HAP-1 (cell line): ENCODE data around the gene ATP6V0D1.

ENCODE experiments used
- DNase-seq, 2 experiments: peaks; one replicate each; pipeline ENCODE4 v3.0.0-alpha.2; 2016 to 2020; ENCODE audit warnings: low spot score in 2 of 2
- H3K27me3 ChIP-seq: fragments of 250-450 bp; sonication (Bioruptor Pico); 2 replicates; pipeline ENCODE4 v1.5.1; 2020; ENCODE audit warnings: low read depth, mild to moderate bottlenecking, moderate library complexity
- H3K36me3 ChIP-seq: fragments of 250-450 bp; sonication (Bioruptor Pico); replicated peaks from 2 replicates; pipeline ENCODE4 v1.5.1; 2020; ENCODE audit warnings: mild to moderate bottlenecking
- H3K4me1 ChIP-seq: fragments of 250-450 bp; sonication (Bioruptor Pico); 2 replicates; pipeline ENCODE4 v1.5.1; 2020; ENCODE audit warnings: mild to moderate bottlenecking
- H3K4me3 ChIP-seq: fragments of 250-450 bp; sonication (Bioruptor Pico); 2 replicates; pipeline ENCODE4 v1.5.1; 2020; ENCODE audit warnings: mild to moderate bottlenecking, moderate library complexity
- H3K9me3 ChIP-seq: fragments of 250-450 bp; sonication (Bioruptor Pico); 2 replicates; pipeline ENCODE4 v1.5.1; 2020; ENCODE audit warnings: mild to moderate bottlenecking, moderate library complexity
- in situ Hi-C: fragments of 300-500 bp; cut with MboI; formaldehyde crosslinking; loops from 3 replicates; pipeline ENCODE4 v1.14.3; 2020; ENCODE audit warnings: low sequenced_read_pairs, inconsistent platforms, mixed read lengths

The ATP6V0D1 gene

GRCh38 chr16:67483731-67484525 is 3.0 kb upstream of the ATP6V0D1 start:
- Histone ChIP-seq H3K36me3 (no peaks in the 10 kb centered on the region), H3K4me1 (peaks cover 13% of the 10 kb centered on the region), H3K9me3 (no peaks in the 10 kb centered on the region), H3K4me3 (no peak overlapping the region), H3K27me3 (no peaks in the 10 kb centered on the region)
- DNase-seq = no peak
- in situ Hi-C loops = no loop called here

GRCh38 chr16:67483150-67483549 is 2.2 kb upstream of the ATP6V0D1 start, which contains the start of gene AGRP:
TSS of gene AGRP (minus strand) at chr16:67483547. CDS start at chr16:67483398, 149 bp downstream.
- in situ Hi-C loops = no loop called here

GRCh38 chr16:67482233-67482924 is 1.4 kb upstream of the ATP6V0D1 start:
- no peak for DNase-seq
- peak overlapping the region; percentile 96 for H3K4me3 ChIP-seq
- no peaks in the 10 kb centered on the region for H3K27me3 ChIP-seq
- H3K4me1 ChIP-seq = peaks cover 13% of the 10 kb centered on the region
- no peaks in the 10 kb centered on the region for H3K36me3 ChIP-seq
- H3K9me3 ChIP-seq = no peaks in the 10 kb centered on the region
- in situ Hi-C loops = no loop called here

More at GRCh38 chr16:67483150-67483549, 2.2 kb upstream of the ATP6V0D1 start, which contains the start of gene AGRP:
- H3K9me3 ChIP-seq = no peaks in the 10 kb centered on the region
- peaks cover 13% of the 10 kb centered on the region for H3K4me1 ChIP-seq
- H3K27me3 ChIP-seq = no peaks in the 10 kb centered on the region
- no peak for DNase-seq
- H3K36me3 ChIP-seq = no peaks in the 10 kb centered on the region
- no peak within 1 kb of the TSS for H3K4me3 ChIP-seq

GRCh38 chr16:67481561-67482232 is 740 bp upstream of the ATP6V0D1 start:
- no peaks in the 10 kb centered on the region for H3K9me3 ChIP-seq
- peak overlapping the region; percentile 96 for H3K4me3 ChIP-seq
- peak; percentile 37 to 73 for DNase-seq
- in situ Hi-C loops = no loop called here
- H3K27me3 ChIP-seq = no peaks in the 10 kb centered on the region
- peaks cover 13% of the 10 kb centered on the region for H3K4me1 ChIP-seq
- H3K36me3 ChIP-seq = no peaks in the 10 kb centered on the region

GRCh38 chr16:67477960-67478554 is 2.9 kb downstream of the ATP6V0D1 start:
- H3K27me3 ChIP-seq = no peaks in the 10 kb centered on the region
- H3K4me3 ChIP-seq = no peak overlapping the region
- no peaks in the 10 kb centered on the region for H3K36me3 ChIP-seq
- no peak for DNase-seq
- H3K4me1 ChIP-seq = peaks cover 13% of the 10 kb centered on the region
- H3K9me3 ChIP-seq = no peaks in the 10 kb centered on the region
- in situ Hi-C loops = no loop called here

GRCh38 chr16:67474551-67475455 is 6.2 kb downstream of the ATP6V0D1 start:
- Histone ChIP-seq H3K27me3 (no peaks in the 10 kb centered on the region), H3K36me3 (no peaks in the 10 kb centered on the region), H3K4me1 (peaks cover 4% of the 10 kb centered on the region), H3K9me3 (no peaks in the 10 kb centered on the region), H3K4me3 (no peak overlapping the region)
- in situ Hi-C loops = no loop called here
- DNase-seq = no peak

GRCh38 chr16:67471758-67472384 is 9.1 kb downstream of the ATP6V0D1 start:
- in situ Hi-C loops = no loop called here
- H3K9me3 ChIP-seq = no peaks in the 10 kb centered on the region
- DNase-seq = no peak
- H3K4me1 ChIP-seq = no peaks in the 10 kb centered on the region; the same call in 1 of the 2 replicates
- H3K36me3 ChIP-seq = no peaks in the 10 kb centered on the region
- H3K27me3 ChIP-seq = no peaks in the 10 kb centered on the region
- H3K4me3 ChIP-seq = no peak overlapping the region

- H3K4me1 ChIP-seq = peaks cover 4% of the 10 kb centered on the region; the same call in 1 of the 2 replicates
- no peak for DNase-seq
- in situ Hi-C loops = no loop called here
- H3K4me3 ChIP-seq = no peak overlapping the region
- no peaks in the 10 kb centered on the region for H3K27me3 ChIP-seq
- H3K36me3 ChIP-seq = no peaks in the 10 kb centered on the region
- H3K9me3 ChIP-seq = no peaks in the 10 kb centered on the region
These were observed 10.6 kb downstream of the ATP6V0D1 start for GRCh38 chr16:67470359-67470758.

GRCh38 chr16:67468731-67469130 is 12.2 kb downstream of the ATP6V0D1 start:
- no peak overlapping the region for H3K4me3 ChIP-seq
- peaks cover 4% of the 10 kb centered on the region; the same call in 1 of the 2 replicates for H3K4me1 ChIP-seq
- in situ Hi-C loops = loop anchor here (10.0 kb wide), 1 partner anchor 494 kb away; no protein-coding TSS in a partner anchor
- no peaks in the 10 kb centered on the region for H3K27me3 ChIP-seq
- DNase-seq = no peak
- no peaks in the 10 kb centered on the region for H3K36me3 ChIP-seq
- H3K9me3 ChIP-seq = no peaks in the 10 kb centered on the region

GRCh38 chr16:67466581-67466980 is 14.4 kb downstream of the ATP6V0D1 start:
- H3K9me3 ChIP-seq = no peaks in the 10 kb centered on the region
- H3K4me1 ChIP-seq = peaks cover 4% of the 10 kb centered on the region; the same call in 1 of the 2 replicates
- in situ Hi-C loops = loop anchor here (10.0 kb wide), 1 partner anchor 492 kb away; no protein-coding TSS in a partner anchor
- H3K27me3 ChIP-seq = no peaks in the 10 kb centered on the region
- no peak overlapping the region for H3K4me3 ChIP-seq
- H3K36me3 ChIP-seq = no peaks in the 10 kb centered on the region
- DNase-seq = peak in 1 of 2 experiments; percentile 13

- in situ Hi-C loops = loop anchor here (10.0 kb wide), 1 partner anchor 490 kb away; no protein-coding TSS in a partner anchor
- no peaks in the 10 kb centered on the region for H3K27me3 ChIP-seq
- DNase-seq = no peak
- H3K4me1 ChIP-seq = peaks cover 4% of the 10 kb centered on the region; the same call in 1 of the 2 replicates
- H3K9me3 ChIP-seq = no peaks in the 10 kb centered on the region
- H3K36me3 ChIP-seq = no peaks in the 10 kb centered on the region
- no peak overlapping the region for H3K4me3 ChIP-seq
These were observed 16.4 kb downstream of the ATP6V0D1 start for GRCh38 chr16:67464565-67464964.

GRCh38 chr16:67463691-67464090 is 17.3 kb downstream of the ATP6V0D1 start:
- H3K27me3 ChIP-seq = no peaks in the 10 kb centered on the region
- in situ Hi-C loops = loop anchor here (10.0 kb wide), 1 partner anchor 489 kb away; no protein-coding TSS in a partner anchor
- DNase-seq = no peak
- H3K4me3 ChIP-seq = no peak overlapping the region
- peaks cover 4% of the 10 kb centered on the region; the same call in 1 of the 2 replicates for H3K4me1 ChIP-seq
- no peaks in the 10 kb centered on the region for H3K9me3 ChIP-seq
- H3K36me3 ChIP-seq = no peaks in the 10 kb centered on the region
